WTC11 (cell line): ENCODE results near the gene FAM53A. TPM values are rescaled to one million over a fixed set of nuclear protein-coding genes. Genes with fewer than 3 reads are reported as not detected.

Experiments
- ATAC-seq: fragments of 200-7000 bp; cut with Tn5 transposase; 2 replicates; pipeline ENCODE4 v1.10.0; 2021; ENCODE audit warnings: mild to moderate bottlenecking, moderate library complexity
- CTCF ChIA-PET: fragments of 300-600 bp; sonication (Branson Sonifier 250); formaldehyde crosslinking; loops from one replicate; lab custom pipeline; 2021; ENCODE audit warnings: antibody characterized with exemption; lab: Charles Lee
- POLR2A ChIA-PET: fragments of 350-600 bp; sonication (Branson Sonifier 250); formaldehyde crosslinking; loops from one replicate; lab custom pipeline; 2021; ENCODE audit warnings: antibody characterized with exemption; lab: Charles Lee
- DNase-seq: peaks from one replicate; pipeline ENCODE4 v3.0.0; 2021; ENCODE audit warnings: low spot score
- H3K27ac Mint-ChIP-seq: 2 replicates; pipeline ENCODE4 v1.8.0; 2021; ENCODE audit warnings: mixed read lengths
- H3K27me3 Mint-ChIP-seq: 2 replicates; pipeline ENCODE4 v1.8.0; 2021; ENCODE audit warnings: low read depth, mild to moderate bottlenecking, moderate library complexity, mixed read lengths
- H3K36me3 Mint-ChIP-seq: 2 replicates; pipeline ENCODE4 v1.8.0; 2021; ENCODE audit warnings: mixed read lengths
- H3K4me1 Mint-ChIP-seq: 2 replicates; pipeline ENCODE4 v1.8.0; 2022; ENCODE audit warnings: mixed read lengths
- H3K4me3 Mint-ChIP-seq: 2 replicates; pipeline ENCODE4 v1.8.0; 2021; ENCODE audit warnings: mild to moderate bottlenecking, moderate library complexity, mixed read lengths
- H3K9me3 Mint-ChIP-seq: 2 replicates; pipeline ENCODE4 v1.8.0; 2021; ENCODE audit warnings: mixed read lengths
- EMX1 ChIP-seq: fragments of 250-450 bp; sonication (Bioruptor Pico); IDR thresholded peaks from 2 replicates; pipeline ENCODE4 v1.8.0; 2021; ENCODE audit warnings: mild to moderate bottlenecking
- FOXK1 ChIP-seq: sonication (generic); formaldehyde crosslinking; IDR thresholded peaks from 2 replicates; pipeline ENCODE4 v1.8.0; 2022; ENCODE audit warnings: mild to moderate bottlenecking, moderate library complexity, missing genetic modification reagents
- KAT7 ChIP-seq: sonication (generic); formaldehyde crosslinking; IDR thresholded peaks from 2 replicates; pipeline ENCODE4 v1.8.1; 2023; ENCODE audit warnings: missing genetic modification reagents, mild to moderate bottlenecking, borderline replicate concordance
- MLX ChIP-seq: sonication (generic); formaldehyde crosslinking; IDR thresholded peaks from 2 replicates; pipeline ENCODE4 v1.8.1; 2023; ENCODE audit warnings: mild to moderate bottlenecking, missing genetic modification reagents, moderate library complexity
- SMAD4 ChIP-seq: sonication (generic); formaldehyde crosslinking; IDR thresholded peaks from 2 replicates; pipeline ENCODE4 v1.8.0; 2022; ENCODE audit warnings: mild to moderate bottlenecking, missing genetic modification reagents
- TCF7 ChIP-seq: sonication (generic); formaldehyde crosslinking; IDR thresholded peaks from 2 replicates; pipeline ENCODE4 v1.8.0; 2022; ENCODE audit warnings: mild to moderate bottlenecking, low read depth, missing genetic modification reagents, moderate library complexity
- TEAD1 ChIP-seq: sonication (generic); formaldehyde crosslinking; IDR thresholded peaks from 2 replicates; pipeline ENCODE4 v1.8.0; 2022; ENCODE audit warnings: mild to moderate bottlenecking, missing genetic modification reagents
- ZNF121 ChIP-seq: sonication (generic); formaldehyde crosslinking; IDR thresholded peaks from 2 replicates; pipeline ENCODE4 v1.8.0; 2023; ENCODE audit warnings: missing genetic modification reagents
- ZNF423 ChIP-seq: fragments of 250-450 bp; sonication (Bioruptor Pico); IDR thresholded peaks from 2 replicates; pipeline ENCODE4 v2.1.2; 2022; ENCODE audit warnings: mild to moderate bottlenecking, moderate library complexity
- ZNF532 ChIP-seq: fragments of 250-450 bp; sonication (Bioruptor Pico); IDR thresholded peaks from 2 replicates; pipeline ENCODE4 v1.9.0; 2021; ENCODE audit warnings: mild to moderate bottlenecking, borderline replicate concordance
- ZSCAN18 ChIP-seq: fragments of 250-450 bp; sonication (Bioruptor Pico); IDR thresholded peaks from 2 replicates; pipeline ENCODE4 v2.1.2; 2022; ENCODE audit warnings: mild to moderate bottlenecking, moderate library complexity
- total RNA-seq: library from RNA; stranded (reverse); gene quantifications from 3 replicates; pipeline ENCODE4 v1.2.3, GENCODE V29; 2021
- TF ChIP-seq, protein P1 (sequence below): sonication (generic); formaldehyde crosslinking; IDR thresholded peaks from 2 replicates; pipeline ENCODE4 v1.8.1; 2022; ENCODE audit warnings: mild to moderate bottlenecking, moderate library complexity, missing genetic modification reagents
- TF ChIP-seq, protein P2 (sequence below): sonication (generic); formaldehyde crosslinking; IDR thresholded peaks from 2 replicates; pipeline ENCODE4 v1.8.1; 2023; ENCODE audit warnings: mild to moderate bottlenecking, missing genetic modification reagents, borderline replicate concordance
- TF ChIP-seq, protein P3 (sequence below): sonication (generic); formaldehyde crosslinking; IDR thresholded peaks from 2 replicates; pipeline ENCODE4 v1.8.0; 2022; ENCODE audit warnings: missing genetic modification reagents
- TF ChIP-seq, protein P4 (sequence below): sonication (generic); formaldehyde crosslinking; conservative IDR thresholded peaks from 2 replicates; pipeline ENCODE4 v1.8.1; 2023; ENCODE audit warnings: mild to moderate bottlenecking, low read depth, missing genetic modification reagents, moderate library complexity

Gene FAM53A
- total RNA-seq, 1 experiment from 2014 or later, result 2.9 TPM

GRCh38 chr4:1663549-1663948 is 20.6 kb downstream of the FAM53A start:
- H3K36me3 Mint-ChIP-seq, result no peaks in the 10 kb centered on the region
- no peak for ATAC-seq
- H3K27me3 Mint-ChIP-seq, result no peaks in the 10 kb centered on the region
- DNase-seq, result no peak
- no peaks in the 10 kb centered on the region for H3K9me3 Mint-ChIP-seq
- peaks cover 5% of the 10 kb centered on the region for H3K4me1 Mint-ChIP-seq
- H3K27ac Mint-ChIP-seq, result no peak overlapping the region
- no peak overlapping the region for H3K4me3 Mint-ChIP-seq
- ChIA-PET CTCF (no interaction called here), POLR2A (no interaction called here)
- no peak for TF ChIP-seq ZNF532
- TF ChIP-seq, protein P1, sequence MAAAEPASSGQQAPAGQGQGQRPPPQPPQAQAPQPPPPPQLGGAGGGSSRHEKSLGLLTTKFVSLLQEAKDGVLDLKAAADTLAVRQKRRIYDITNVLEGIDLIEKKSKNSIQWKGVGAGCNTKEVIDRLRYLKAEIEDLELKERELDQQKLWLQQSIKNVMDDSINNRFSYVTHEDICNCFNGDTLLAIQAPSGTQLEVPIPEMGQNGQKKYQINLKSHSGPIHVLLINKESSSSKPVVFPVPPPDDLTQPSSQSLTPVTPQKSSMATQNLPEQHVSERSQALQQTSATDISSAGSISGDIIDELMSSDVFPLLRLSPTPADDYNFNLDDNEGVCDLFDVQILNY, result no peak
- TF ChIP-seq FOXK1 (CRISPR knock-in tag), result no peak
- TF ChIP-seq MLX (CRISPR knock-in tag), result no peak
- TF ChIP-seq, protein P2, sequence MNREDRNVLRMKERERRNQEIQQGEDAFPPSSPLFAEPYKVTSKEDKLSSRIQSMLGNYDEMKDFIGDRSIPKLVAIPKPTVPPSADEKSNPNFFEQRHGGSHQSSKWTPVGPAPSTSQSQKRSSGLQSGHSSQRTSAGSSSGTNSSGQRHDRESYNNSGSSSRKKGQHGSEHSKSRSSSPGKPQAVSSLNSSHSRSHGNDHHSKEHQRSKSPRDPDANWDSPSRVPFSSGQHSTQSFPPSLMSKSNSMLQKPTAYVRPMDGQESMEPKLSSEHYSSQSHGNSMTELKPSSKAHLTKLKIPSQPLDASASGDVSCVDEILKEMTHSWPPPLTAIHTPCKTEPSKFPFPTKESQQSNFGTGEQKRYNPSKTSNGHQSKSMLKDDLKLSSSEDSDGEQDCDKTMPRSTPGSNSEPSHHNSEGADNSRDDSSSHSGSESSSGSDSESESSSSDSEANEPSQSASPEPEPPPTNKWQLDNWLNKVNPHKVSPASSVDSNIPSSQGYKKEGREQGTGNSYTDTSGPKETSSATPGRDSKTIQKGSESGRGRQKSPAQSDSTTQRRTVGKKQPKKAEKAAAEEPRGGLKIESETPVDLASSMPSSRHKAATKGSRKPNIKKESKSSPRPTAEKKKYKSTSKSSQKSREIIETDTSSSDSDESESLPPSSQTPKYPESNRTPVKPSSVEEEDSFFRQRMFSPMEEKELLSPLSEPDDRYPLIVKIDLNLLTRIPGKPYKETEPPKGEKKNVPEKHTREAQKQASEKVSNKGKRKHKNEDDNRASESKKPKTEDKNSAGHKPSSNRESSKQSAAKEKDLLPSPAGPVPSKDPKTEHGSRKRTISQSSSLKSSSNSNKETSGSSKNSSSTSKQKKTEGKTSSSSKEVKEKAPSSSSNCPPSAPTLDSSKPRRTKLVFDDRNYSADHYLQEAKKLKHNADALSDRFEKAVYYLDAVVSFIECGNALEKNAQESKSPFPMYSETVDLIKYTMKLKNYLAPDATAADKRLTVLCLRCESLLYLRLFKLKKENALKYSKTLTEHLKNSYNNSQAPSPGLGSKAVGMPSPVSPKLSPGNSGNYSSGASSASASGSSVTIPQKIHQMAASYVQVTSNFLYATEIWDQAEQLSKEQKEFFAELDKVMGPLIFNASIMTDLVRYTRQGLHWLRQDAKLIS (CRISPR knock-in tag), result no peak
- peak; percentile 71; the same call in 1 of the 2 replicates for TF ChIP-seq ZNF121 (CRISPR knock-in tag)
- no peak for TF ChIP-seq ZSCAN18 (CRISPR knock-in tag)
- TF ChIP-seq, protein P3, sequence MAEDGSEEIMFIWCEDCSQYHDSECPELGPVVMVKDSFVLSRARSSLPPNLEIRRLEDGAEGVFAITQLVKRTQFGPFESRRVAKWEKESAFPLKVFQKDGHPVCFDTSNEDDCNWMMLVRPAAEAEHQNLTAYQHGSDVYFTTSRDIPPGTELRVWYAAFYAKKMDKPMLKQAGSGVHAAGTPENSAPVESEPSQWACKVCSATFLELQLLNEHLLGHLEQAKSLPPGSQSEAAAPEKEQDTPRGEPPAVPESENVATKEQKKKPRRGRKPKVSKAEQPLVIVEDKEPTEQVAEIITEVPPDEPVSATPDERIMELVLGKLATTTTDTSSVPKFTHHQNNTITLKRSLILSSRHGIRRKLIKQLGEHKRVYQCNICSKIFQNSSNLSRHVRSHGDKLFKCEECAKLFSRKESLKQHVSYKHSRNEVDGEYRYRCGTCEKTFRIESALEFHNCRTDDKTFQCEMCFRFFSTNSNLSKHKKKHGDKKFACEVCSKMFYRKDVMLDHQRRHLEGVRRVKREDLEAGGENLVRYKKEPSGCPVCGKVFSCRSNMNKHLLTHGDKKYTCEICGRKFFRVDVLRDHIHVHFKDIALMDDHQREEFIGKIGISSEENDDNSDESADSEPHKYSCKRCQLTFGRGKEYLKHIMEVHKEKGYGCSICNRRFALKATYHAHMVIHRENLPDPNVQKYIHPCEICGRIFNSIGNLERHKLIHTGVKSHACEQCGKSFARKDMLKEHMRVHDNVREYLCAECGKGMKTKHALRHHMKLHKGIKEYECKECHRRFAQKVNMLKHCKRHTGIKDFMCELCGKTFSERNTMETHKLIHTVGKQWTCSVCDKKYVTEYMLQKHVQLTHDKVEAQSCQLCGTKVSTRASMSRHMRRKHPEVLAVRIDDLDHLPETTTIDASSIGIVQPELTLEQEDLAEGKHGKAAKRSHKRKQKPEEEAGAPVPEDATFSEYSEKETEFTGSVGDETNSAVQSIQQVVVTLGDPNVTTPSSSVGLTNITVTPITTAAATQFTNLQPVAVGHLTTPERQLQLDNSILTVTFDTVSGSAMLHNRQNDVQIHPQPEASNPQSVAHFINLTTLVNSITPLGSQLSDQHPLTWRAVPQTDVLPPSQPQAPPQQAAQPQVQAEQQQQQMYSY (CRISPR knock-in tag), result no peak

GRCh38 chr4:1661695-1662094 is 22.4 kb downstream of the FAM53A start:
- H3K27ac Mint-ChIP-seq, result no peak overlapping the region
- H3K36me3 Mint-ChIP-seq, result no peaks in the 10 kb centered on the region
- TF ChIP-seq KAT7 (no peak), ZNF423 (no peak), EMX1 (CRISPR knock-in tag) (no peak), TCF7 (no peak), SMAD4 (CRISPR knock-in tag) (no peak), TEAD1 (CRISPR knock-in tag) (no peak)
- TF ChIP-seq, protein P4, sequence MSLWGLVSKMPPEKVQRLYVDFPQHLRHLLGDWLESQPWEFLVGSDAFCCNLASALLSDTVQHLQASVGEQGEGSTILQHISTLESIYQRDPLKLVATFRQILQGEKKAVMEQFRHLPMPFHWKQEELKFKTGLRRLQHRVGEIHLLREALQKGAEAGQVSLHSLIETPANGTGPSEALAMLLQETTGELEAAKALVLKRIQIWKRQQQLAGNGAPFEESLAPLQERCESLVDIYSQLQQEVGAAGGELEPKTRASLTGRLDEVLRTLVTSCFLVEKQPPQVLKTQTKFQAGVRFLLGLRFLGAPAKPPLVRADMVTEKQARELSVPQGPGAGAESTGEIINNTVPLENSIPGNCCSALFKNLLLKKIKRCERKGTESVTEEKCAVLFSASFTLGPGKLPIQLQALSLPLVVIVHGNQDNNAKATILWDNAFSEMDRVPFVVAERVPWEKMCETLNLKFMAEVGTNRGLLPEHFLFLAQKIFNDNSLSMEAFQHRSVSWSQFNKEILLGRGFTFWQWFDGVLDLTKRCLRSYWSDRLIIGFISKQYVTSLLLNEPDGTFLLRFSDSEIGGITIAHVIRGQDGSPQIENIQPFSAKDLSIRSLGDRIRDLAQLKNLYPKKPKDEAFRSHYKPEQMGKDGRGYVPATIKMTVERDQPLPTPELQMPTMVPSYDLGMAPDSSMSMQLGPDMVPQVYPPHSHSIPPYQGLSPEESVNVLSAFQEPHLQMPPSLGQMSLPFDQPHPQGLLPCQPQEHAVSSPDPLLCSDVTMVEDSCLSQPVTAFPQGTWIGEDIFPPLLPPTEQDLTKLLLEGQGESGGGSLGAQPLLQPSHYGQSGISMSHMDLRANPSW (CRISPR knock-in tag), result no peak
- TF ChIP-seq, all 79 proteins: peak for 0
- Mint-ChIP-seq H3K9me3 (no peaks in the 10 kb centered on the region), H3K27me3 (no peaks in the 10 kb centered on the region), H3K4me3 (no peak overlapping the region), H3K4me1 (peaks cover 4% of the 10 kb centered on the region)
- no peak for DNase-seq
- ChIA-PET CTCF (interaction anchor here (0.7 to 1.5 kb wide), 3 partner anchors 32 to 100 kb away, joined by 3 to 6 read pairs (median 3); no protein-coding TSS in a partner anchor), POLR2A (no interaction called here)
- ATAC-seq, result no peak; the same call in 1 of the 2 replicates
